ENCODE results near the gene AOPEP.
"Not testable (repeated sequence)": the region's sequence is repeated elsewhere in the genome, so short reads cannot be mapped to it uniquely, and the experiment has no call there.

Gene AOPEP

DNA sequence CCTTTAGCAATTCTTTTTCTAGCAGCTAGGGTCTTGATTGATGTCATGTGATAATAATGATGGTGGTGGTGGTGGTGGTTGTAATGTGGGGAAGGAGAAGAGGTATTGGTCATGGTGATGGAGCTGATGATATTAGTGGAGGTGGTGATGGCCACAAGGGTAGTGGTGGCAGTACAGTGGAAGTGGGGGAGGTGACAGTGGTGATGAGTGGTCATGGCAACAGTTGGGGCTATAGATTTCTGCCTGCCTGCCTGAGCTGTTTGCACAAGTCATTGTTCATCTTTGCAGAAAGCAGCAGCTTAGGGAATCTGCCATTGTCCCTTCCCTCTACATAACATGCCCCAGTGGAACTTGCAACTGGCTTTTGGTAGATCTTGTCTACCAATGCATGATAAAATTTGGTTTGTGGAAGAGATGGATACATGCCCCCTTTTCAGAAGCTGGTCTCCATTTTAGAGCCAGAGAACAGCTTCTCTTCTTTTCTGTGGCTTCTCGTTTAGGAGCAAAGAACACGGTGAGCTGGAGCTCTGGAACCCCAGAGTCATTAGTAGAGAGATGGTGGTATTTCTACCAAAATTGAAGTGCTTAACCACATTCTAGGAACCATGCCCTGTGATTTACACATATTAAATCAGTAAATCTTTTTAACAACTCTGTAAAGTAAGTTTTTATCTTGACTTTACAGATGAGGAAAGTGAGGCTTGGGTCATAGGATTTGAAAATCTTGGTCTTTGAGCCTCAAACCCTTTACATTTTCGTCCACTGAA lies 100.3 kb downstream of the AOPEP start:
- no peak overlapping the region for H3K9ac ChIP-seq (ENCODE audit: low read length)
- no peaks in the 10 kb centered on the region for H3K36me3 ChIP-seq (ENCODE audit: control insufficient read depth, insufficient read depth, low read length)
- H3K9me3 ChIP-seq (ENCODE audit: control insufficient read depth, low read length): no peaks in the 10 kb centered on the region
- peaks cover 42% of the 10 kb centered on the region for H3K4me1 ChIP-seq (ENCODE audit: control insufficient read depth, insufficient read depth, low read length)
- H3K4me3 ChIP-seq (ENCODE audit: low read length): no peak overlapping the region
- no peaks in the 10 kb centered on the region for H3K27me3 ChIP-seq (ENCODE audit: control insufficient read depth, insufficient read depth, low read length)

DNA sequence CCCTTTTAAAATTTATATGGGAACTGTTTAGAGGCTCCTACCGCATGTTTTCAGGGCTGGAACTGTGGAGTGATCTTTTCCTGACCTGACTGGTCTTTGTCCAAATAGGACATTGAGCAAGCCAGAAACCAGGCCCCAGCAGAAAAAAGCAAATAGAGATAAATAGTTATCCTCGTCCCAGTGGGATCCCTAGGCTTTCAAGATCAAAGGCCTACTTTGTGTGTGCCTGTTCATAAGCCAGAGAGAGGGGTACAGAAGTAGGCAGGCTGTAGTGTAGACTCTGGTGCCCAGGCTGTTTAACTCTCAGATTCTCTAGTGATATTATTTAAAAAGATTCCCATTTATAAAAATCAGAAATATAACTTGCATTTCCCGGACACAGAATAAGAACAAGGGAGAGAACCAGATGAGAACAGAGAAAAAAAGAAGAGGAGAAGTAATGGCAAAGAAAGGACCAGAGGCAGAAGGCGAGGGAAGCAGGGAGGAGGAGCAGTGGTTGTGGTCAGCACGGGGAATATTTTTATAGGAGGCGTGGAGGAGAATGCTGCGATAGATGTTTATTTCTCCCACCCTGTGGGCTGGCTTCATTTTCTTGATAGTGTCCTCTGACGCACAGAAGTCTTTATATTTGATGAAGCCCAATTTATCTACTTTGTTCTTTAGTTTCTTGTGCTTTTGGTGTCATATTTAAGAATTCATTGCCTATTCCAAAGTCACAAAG lies 101.2 kb downstream of the AOPEP start:
- Histone ChIP-seq H3K27me3 (ENCODE audit: control insufficient read depth, insufficient read depth, low read length) (no peaks in the 10 kb centered on the region), H3K4me1 (ENCODE audit: control insufficient read depth, insufficient read depth, low read length) (peaks cover 34% of the 10 kb centered on the region), H3K4me3 (ENCODE audit: low read length) (no peak overlapping the region), H3K9me3 (ENCODE audit: control insufficient read depth, low read length) (no peaks in the 10 kb centered on the region), H3K9ac (ENCODE audit: low read length) (no peak overlapping the region), H3K36me3 (ENCODE audit: control insufficient read depth, insufficient read depth, low read length) (no peaks in the 10 kb centered on the region)

DNA sequence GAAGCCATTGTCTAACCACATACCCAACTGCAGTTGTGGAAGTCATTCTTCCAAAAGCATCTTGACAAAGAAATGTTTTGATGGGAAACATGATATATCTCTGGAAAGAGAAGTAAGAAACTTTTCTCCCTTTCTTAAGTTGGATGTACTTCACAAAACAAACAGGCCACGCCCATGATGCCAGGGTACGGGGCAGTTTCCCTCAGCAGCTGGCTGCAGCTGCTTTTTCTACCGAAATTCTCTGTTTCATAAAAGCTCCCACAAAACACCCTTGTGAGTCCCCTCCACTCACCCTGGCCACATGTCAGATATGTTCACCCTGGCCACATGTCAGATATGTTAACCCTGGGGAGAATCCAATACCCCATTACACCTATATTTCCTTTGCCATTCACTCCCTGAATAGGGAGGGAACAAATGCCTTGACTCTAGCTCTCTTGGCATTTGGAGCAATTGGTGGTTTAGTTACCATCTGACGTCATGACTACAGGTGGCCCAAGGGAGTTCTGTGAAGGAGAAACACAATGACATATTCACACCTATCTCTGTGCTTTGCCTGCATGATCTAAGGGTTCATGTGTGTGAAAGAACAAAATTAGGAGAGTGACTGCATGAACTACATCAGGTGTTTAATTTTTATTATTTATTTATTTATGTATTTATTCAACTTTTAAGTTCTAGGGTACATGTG lies 103.0 kb downstream of the AOPEP start:
- H3K27me3 ChIP-seq (ENCODE audit: control insufficient read depth, insufficient read depth, low read length): no peaks in the 10 kb centered on the region
- no peak overlapping the region for H3K9ac ChIP-seq (ENCODE audit: low read length)
- H3K36me3 ChIP-seq (ENCODE audit: control insufficient read depth, insufficient read depth, low read length): no peaks in the 10 kb centered on the region
- H3K4me3 ChIP-seq (ENCODE audit: low read length): no peak overlapping the region
- peaks cover 23% of the 10 kb centered on the region for H3K4me1 ChIP-seq (ENCODE audit: control insufficient read depth, insufficient read depth, low read length)
- H3K9me3 ChIP-seq (ENCODE audit: control insufficient read depth, low read length): no peaks in the 10 kb centered on the region

DNA sequence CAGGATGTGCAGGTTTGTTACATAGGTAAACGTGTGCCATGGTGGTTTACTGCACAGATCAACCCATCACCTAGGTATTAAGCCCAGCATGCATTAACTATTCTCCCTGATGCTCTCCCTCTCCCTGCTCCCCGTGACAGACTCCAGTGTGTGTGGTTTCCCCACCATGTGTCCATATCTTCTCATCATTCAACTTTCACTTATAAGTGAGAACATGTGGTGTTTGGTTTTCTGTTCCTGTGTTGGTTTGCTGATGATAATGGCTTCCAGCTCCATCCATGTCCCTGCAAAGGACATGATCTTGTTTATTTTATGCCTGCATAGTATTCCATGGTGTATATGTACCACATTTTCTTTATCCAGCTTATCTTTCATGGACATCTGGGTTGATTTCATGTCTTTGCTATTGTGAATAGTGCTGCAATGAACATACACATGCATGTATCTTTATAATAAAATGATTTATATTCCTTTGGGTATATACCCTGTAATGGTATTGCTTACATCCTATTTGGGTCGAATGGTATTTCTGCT lies 103.6 kb downstream of the AOPEP start:
- H3K27me3 ChIP-seq (ENCODE audit: control insufficient read depth, insufficient read depth, low read length); H3K9ac ChIP-seq (ENCODE audit: low read length); H3K36me3 ChIP-seq (ENCODE audit: control insufficient read depth, insufficient read depth, low read length); H3K9me3 ChIP-seq (ENCODE audit: control insufficient read depth, low read length); H3K4me3 ChIP-seq (ENCODE audit: low read length): not testable (repeated sequence)
- H3K4me1 ChIP-seq (ENCODE audit: control insufficient read depth, insufficient read depth, low read length): peaks cover 18% of the 10 kb centered on the region

DNA sequence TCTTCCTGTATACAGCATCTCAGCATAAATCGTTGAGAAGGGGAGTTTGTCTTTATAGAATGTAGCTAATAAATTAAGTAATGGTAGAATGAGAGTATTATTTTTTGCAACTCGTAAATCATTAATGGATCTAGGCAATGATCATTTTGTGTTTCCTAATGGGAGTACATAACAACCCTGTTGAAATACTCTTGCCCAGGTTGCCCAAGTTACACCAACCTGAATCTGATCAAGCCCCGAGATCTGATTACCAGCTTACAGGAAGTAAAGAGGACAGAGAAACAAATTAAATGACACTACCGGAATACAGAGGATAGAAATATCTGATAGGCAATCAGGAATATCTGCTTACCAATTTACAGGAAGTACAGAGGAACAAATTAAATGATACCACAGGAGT lies 107.3 kb downstream of the AOPEP start:
- no peaks in the 10 kb centered on the region for H3K36me3 ChIP-seq (ENCODE audit: control insufficient read depth, insufficient read depth, low read length)
- H3K4me3 ChIP-seq (ENCODE audit: low read length): no peak overlapping the region
- H3K4me1 ChIP-seq (ENCODE audit: control insufficient read depth, insufficient read depth, low read length): peaks cover 5% of the 10 kb centered on the region
- no peak overlapping the region for H3K9ac ChIP-seq (ENCODE audit: low read length)
- H3K9me3 ChIP-seq (ENCODE audit: control insufficient read depth, low read length): no peaks in the 10 kb centered on the region
- no peaks in the 10 kb centered on the region for H3K27me3 ChIP-seq (ENCODE audit: control insufficient read depth, insufficient read depth, low read length)

GRCh38 chr9:94837404-94837803 lies 110.9 kb downstream of the AOPEP start:
- no peak overlapping the region for H3K9ac ChIP-seq (ENCODE audit: low read length)
- H3K27me3 ChIP-seq (ENCODE audit: control insufficient read depth, insufficient read depth, low read length): no peaks in the 10 kb centered on the region
- no peak overlapping the region for H3K4me3 ChIP-seq (ENCODE audit: low read length)
- H3K36me3 ChIP-seq (ENCODE audit: control insufficient read depth, insufficient read depth, low read length): no peaks in the 10 kb centered on the region
- H3K9me3 ChIP-seq (ENCODE audit: control insufficient read depth, low read length): no peaks in the 10 kb centered on the region
- H3K4me1 ChIP-seq (ENCODE audit: control insufficient read depth, insufficient read depth, low read length): no peaks in the 10 kb centered on the region

- Histone ChIP-seq H3K36me3 (ENCODE audit: control insufficient read depth, insufficient read depth, low read length) (no peaks in the 10 kb centered on the region), H3K4me3 (ENCODE audit: low read length) (no peak overlapping the region), H3K9ac (ENCODE audit: low read length) (no peak overlapping the region), H3K9me3 (ENCODE audit: control insufficient read depth, low read length) (no peaks in the 10 kb centered on the region), H3K4me1 (ENCODE audit: control insufficient read depth, insufficient read depth, low read length) (no peaks in the 10 kb centered on the region), H3K27me3 (ENCODE audit: control insufficient read depth, insufficient read depth, low read length) (no peaks in the 10 kb centered on the region)
These were observed 112.9 kb downstream of the AOPEP start for GRCh38 chr9:94839398-94839797.

DNA sequence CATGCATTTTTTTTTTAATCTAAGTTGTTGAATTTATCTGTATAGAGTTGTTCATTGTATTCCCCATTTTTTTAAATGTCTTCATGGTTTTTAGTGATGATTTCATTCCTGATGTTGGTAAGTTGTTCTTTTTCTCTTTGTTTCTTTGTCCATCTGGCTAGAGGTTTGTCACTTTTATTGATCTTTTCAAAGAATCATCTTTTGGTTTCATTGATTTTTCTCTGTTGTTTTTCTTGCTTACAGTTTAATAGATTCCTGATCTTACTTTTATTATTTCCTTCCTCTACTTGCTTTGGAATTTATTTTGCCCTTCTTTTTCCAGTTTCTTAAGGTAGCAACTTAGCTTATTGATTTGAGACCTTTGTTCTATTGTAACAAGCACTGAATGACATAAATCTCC lies 114.2 kb downstream of the AOPEP start:
- Histone ChIP-seq H3K36me3 (ENCODE audit: control insufficient read depth, insufficient read depth, low read length) (no peaks in the 10 kb centered on the region), H3K27me3 (ENCODE audit: control insufficient read depth, insufficient read depth, low read length) (no peaks in the 10 kb centered on the region), H3K9ac (ENCODE audit: low read length) (no peak overlapping the region), H3K4me3 (ENCODE audit: low read length) (no peak overlapping the region), H3K9me3 (ENCODE audit: control insufficient read depth, low read length) (no peaks in the 10 kb centered on the region), H3K4me1 (ENCODE audit: control insufficient read depth, insufficient read depth, low read length) (no peaks in the 10 kb centered on the region)

DNA sequence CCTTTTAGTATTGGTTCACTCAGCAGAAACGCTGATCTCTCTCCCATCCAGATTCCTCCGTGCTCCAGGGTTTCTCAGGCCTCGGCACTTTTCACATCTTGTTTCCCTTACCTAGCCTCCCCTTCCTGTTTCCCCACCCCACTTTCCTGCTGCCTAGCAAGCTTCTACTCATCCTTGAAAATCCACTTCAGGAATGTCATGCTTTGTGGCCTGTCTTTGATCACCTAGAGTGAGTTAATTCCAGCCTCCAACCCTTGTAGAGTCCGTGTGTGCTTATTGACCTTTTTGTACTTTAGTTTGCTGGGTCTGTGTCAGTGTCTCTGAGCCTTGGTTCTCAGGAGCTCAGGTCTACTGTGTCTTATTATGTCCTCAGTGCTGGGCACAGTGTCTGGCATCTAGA lies 116.6 kb downstream of the AOPEP start:
- H3K36me3 ChIP-seq (ENCODE audit: control insufficient read depth, insufficient read depth, low read length): no peaks in the 10 kb centered on the region
- H3K27me3 ChIP-seq (ENCODE audit: control insufficient read depth, insufficient read depth, low read length): no peaks in the 10 kb centered on the region
- peaks cover 12% of the 10 kb centered on the region for H3K4me1 ChIP-seq (ENCODE audit: control insufficient read depth, insufficient read depth, low read length)
- no peaks in the 10 kb centered on the region for H3K9me3 ChIP-seq (ENCODE audit: control insufficient read depth, low read length)
- H3K4me3 ChIP-seq (ENCODE audit: low read length): no peak overlapping the region
- no peak overlapping the region for H3K9ac ChIP-seq (ENCODE audit: low read length)

DNA sequence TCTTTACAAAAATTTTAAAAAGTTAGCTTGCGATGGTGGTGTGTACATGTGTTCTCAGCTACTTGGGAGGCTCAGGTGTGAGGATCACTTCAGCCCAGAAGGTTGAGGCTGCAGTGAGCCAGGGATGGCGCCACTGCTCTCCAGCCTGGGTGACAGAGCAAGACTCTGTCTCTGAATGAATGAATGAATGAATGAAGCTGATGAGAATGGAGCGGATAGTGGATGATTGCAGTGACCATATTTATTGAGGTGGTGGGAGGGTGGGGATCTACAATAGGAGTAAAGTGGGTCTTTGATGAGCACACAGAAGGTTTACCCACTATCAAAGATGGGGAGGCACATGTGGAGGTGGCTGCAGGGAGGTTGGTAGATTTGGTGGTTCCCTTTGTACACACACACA lies 120.2 kb downstream of the AOPEP start:
- no peak overlapping the region for H3K4me3 ChIP-seq (ENCODE audit: low read length)
- no peaks in the 10 kb centered on the region for H3K27me3 ChIP-seq (ENCODE audit: control insufficient read depth, insufficient read depth, low read length)
- no peaks in the 10 kb centered on the region for H3K36me3 ChIP-seq (ENCODE audit: control insufficient read depth, insufficient read depth, low read length)
- no peak overlapping the region for H3K9ac ChIP-seq (ENCODE audit: low read length)
- H3K4me1 ChIP-seq (ENCODE audit: control insufficient read depth, insufficient read depth, low read length): peaks cover 12% of the 10 kb centered on the region
- no peaks in the 10 kb centered on the region for H3K9me3 ChIP-seq (ENCODE audit: control insufficient read depth, low read length)

DNA sequence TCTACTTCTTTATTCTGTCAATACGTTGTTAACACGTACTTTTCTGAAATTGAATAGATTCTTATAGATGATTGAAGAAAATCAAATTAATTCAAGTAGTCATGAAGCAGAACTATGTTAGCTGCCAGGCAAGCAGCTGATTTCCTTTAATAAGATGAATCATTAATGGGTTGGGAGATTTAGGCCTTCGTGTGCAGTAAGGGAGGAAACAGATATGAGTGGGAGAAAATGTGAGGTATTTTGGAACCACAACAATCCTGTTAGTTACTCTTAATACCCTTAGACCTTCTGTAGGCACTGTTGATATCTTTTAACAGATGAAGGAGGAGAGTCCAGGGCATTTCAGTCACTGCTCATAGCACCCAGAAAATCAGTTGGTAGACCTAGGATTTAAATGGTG lies 121.0 kb downstream of the AOPEP start:
- Histone ChIP-seq H3K27me3 (ENCODE audit: control insufficient read depth, insufficient read depth, low read length) (no peaks in the 10 kb centered on the region), H3K9me3 (ENCODE audit: control insufficient read depth, low read length) (no peaks in the 10 kb centered on the region), H3K4me1 (ENCODE audit: control insufficient read depth, insufficient read depth, low read length) (peaks cover 12% of the 10 kb centered on the region), H3K36me3 (ENCODE audit: control insufficient read depth, insufficient read depth, low read length) (no peaks in the 10 kb centered on the region), H3K4me3 (ENCODE audit: low read length) (no peak overlapping the region), H3K9ac (ENCODE audit: low read length) (no peak overlapping the region)

DNA sequence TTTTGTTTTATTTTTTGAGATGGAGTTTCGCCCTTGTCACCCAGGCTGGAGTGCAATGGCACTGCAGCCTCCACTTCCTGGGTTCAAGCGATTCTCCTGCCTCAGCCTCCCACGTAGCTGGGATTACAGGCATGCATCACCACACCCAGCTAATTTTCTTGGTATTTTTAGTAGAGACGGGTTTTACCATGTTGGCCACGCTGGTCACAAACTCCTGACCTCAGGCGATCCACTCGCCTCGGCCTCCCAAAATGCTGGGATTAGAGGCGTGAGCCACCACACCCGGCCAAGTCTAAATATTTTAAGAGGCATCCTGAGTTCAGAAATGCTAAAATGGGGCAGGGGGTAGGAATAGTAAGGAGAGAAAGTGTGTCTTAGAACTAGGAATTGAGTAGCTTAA lies 122.3 kb downstream of the AOPEP start:
- H3K27me3 ChIP-seq (ENCODE audit: control insufficient read depth, insufficient read depth, low read length); H3K9me3 ChIP-seq (ENCODE audit: control insufficient read depth, low read length); H3K36me3 ChIP-seq (ENCODE audit: control insufficient read depth, insufficient read depth, low read length); H3K4me3 ChIP-seq (ENCODE audit: low read length); H3K9ac ChIP-seq (ENCODE audit: low read length): not testable (repeated sequence)
- peaks cover 17% of the 10 kb centered on the region for H3K4me1 ChIP-seq (ENCODE audit: control insufficient read depth, insufficient read depth, low read length)
